ENCODE results near the gene RAD51B.
"Not testable (repeated sequence)": the region's sequence is repeated elsewhere in the genome, so short reads cannot be mapped to it uniquely, and the experiment has no call there.

DNA sequence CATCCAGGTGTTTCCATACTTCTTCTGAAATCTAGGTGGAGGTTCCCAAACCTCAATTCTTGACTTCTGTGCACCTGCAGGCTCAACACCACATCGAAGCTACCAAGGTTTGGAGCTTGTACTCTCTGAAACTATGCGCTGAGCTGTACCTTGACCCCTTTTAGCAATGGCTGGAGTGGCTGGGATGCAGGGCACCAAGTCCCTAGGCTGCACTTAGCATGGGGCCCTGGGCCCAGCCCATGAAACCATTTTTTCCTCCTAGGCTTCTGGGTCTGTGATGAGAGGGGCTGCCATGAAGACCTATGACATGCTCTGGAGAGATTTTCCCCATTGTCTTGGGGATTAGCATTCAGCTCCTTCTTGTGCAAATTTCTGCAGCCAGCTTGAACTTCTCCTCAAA, 148.4 kb downstream of the RAD51B start:
- TF ChIP-seq, protein P1, sequence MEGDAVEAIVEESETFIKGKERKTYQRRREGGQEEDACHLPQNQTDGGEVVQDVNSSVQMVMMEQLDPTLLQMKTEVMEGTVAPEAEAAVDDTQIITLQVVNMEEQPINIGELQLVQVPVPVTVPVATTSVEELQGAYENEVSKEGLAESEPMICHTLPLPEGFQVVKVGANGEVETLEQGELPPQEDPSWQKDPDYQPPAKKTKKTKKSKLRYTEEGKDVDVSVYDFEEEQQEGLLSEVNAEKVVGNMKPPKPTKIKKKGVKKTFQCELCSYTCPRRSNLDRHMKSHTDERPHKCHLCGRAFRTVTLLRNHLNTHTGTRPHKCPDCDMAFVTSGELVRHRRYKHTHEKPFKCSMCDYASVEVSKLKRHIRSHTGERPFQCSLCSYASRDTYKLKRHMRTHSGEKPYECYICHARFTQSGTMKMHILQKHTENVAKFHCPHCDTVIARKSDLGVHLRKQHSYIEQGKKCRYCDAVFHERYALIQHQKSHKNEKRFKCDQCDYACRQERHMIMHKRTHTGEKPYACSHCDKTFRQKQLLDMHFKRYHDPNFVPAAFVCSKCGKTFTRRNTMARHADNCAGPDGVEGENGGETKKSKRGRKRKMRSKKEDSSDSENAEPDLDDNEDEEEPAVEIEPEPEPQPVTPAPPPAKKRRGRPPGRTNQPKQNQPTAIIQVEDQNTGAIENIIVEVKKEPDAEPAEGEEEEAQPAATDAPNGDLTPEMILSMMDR (IDR thresholded peaks at IDR 0.05), result not testable (repeated sequence)
- not testable (repeated sequence) for TF ChIP-seq POLR2AphosphoS5 (IDR thresholded peaks at IDR 0.05); POLR2A (IDR thresholded peaks at IDR 0.05); EP300 (IDR thresholded peaks at IDR 0.05; ENCODE audit: low read depth)
